Measurements from ENCODE around the gene ALDH3B1.

DNA sequence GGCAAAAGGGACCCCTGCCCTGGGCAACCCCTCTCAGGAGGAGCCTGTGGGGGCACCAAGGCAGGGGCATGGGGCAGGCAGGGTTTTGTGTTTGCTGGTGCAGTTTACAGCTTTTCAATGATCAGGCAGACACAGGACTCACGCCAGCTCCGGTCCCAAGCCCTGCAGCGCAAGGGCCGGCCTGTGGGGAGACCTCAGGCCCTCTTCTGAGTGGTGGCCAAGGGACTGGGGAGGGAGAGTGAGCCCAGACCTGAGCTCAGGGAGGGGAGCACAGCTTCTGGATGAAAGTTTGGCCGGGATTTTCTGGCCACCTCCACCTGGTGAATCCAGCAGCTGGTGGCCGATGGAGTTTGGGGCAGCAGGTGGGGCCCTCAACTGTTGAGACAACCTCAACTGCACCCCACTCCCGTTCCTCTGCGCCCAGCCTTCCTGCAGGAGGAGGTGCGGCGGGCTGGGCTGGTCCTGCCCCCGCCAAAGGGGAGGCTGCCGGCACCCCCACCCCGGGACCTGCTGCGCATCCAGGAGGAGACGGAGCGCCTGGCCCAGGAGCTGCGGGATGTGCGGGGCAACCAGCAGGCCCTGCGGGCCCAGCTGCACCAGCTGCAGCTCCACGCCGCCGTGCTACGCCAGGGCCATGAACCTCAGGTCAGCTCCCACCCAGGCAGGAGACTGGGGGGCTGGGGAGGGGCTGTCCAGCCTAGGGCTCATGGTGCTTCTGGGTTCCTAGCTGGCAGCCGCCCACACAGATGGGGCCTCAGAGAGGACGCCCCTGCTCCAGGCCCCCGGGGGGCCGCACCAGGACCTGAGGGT lies 32.3 kb downstream of the ALDH3B1 start:
- TF ChIP-seq, protein P1, sequence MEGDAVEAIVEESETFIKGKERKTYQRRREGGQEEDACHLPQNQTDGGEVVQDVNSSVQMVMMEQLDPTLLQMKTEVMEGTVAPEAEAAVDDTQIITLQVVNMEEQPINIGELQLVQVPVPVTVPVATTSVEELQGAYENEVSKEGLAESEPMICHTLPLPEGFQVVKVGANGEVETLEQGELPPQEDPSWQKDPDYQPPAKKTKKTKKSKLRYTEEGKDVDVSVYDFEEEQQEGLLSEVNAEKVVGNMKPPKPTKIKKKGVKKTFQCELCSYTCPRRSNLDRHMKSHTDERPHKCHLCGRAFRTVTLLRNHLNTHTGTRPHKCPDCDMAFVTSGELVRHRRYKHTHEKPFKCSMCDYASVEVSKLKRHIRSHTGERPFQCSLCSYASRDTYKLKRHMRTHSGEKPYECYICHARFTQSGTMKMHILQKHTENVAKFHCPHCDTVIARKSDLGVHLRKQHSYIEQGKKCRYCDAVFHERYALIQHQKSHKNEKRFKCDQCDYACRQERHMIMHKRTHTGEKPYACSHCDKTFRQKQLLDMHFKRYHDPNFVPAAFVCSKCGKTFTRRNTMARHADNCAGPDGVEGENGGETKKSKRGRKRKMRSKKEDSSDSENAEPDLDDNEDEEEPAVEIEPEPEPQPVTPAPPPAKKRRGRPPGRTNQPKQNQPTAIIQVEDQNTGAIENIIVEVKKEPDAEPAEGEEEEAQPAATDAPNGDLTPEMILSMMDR (conservative IDR thresholded peaks at IDR 0.05), result no peak
- TF ChIP-seq ZFX (IDR thresholded peaks at IDR 0.05), result no peak
